CD4-positive, alpha-beta T cell (primary cell): ENCODE data around the gene DDIAS. TPM values are rescaled to one million over a fixed set of nuclear protein-coding genes. Genes with fewer than 3 reads are reported as not detected.

Source experiments
- ATAC-seq: fragments of 200-7000 bp; cut with Tn5 transposase; one replicate; pipeline ENCODE4 v1.10.0; 2022; ENCODE audit warnings: mild to moderate bottlenecking; ENCODE audit not compliant: poor library complexity
- CTCF ChIA-PET: fragments of 350-600 bp; sonication (Branson Sonifier 250); formaldehyde crosslinking; loops from one replicate; lab custom pipeline; 2021; ENCODE audit warnings: antibody characterized with exemption, inconsistent platforms; lab: Charles Lee
- POLR2A ChIA-PET: fragments of 350-600 bp; sonication (Branson Sonifier 250); formaldehyde crosslinking; loops from one replicate; lab custom pipeline; 2021; ENCODE audit warnings: antibody characterized with exemption, inconsistent platforms; lab: Charles Lee
- DNase-seq, 14 experiments: peaks; one replicate each; pipeline ENCODE4 v3.0.0-alpha.2; 2013 to 2020; ENCODE audit warnings: mixed read lengths in 2 of 14
- H3K27ac ChIP-seq, 2 donors: one replicate each; pipeline versions ENCODE4 v1.5.1 to v1.7.0; 2013; ENCODE audit warnings: low read length in 2 of 2, low read depth in 1 of 2, mild to moderate bottlenecking in 1 of 2
- H3K27me3 ChIP-seq, 2 experiments: 1 replicate in 1 of 2; 2 replicates in 1 of 2; pipeline versions ENCODE4 v1.6.1 to v1.7.0; 2013; ENCODE audit warnings: low read length in 2 of 2, control low read depth in 1 of 2, mild to moderate bottlenecking in 1 of 2, moderate library complexity in 1 of 2; ENCODE audit not compliant: insufficient read depth in 2 of 2, control insufficient read depth in 1 of 2
- H3K36me3 ChIP-seq: one replicate; pipeline ENCODE4 v1.6.1; 2013; ENCODE audit warnings: low read length, control low read depth; ENCODE audit not compliant: insufficient read depth
- H3K4me1 ChIP-seq: one replicate; pipeline ENCODE4 v1.6.1; 2013; ENCODE audit warnings: low read length, control low read depth; ENCODE audit not compliant: insufficient read depth
- H3K4me3 ChIP-seq: one replicate; pipeline ENCODE4 v1.5.1; 2013; ENCODE audit warnings: mild to moderate bottlenecking, low read length, moderate library complexity
- H3K9me3 ChIP-seq, 2 experiments: 1 replicate in 1 of 2; 2 replicates in 1 of 2; pipeline versions ENCODE4 v1.6.1 to v1.7.0; 2013; ENCODE audit warnings: low read length in 2 of 2, mild to moderate bottlenecking in 2 of 2, control low read depth in 1 of 2, moderate library complexity in 1 of 2; ENCODE audit not compliant: control insufficient read depth in 1 of 2, insufficient read depth in 1 of 2
- H3K27ac Mint-ChIP-seq: one replicate; pipeline ENCODE4 v1.8.0; 2020; ENCODE audit warnings: mixed read lengths
- H3K27me3 Mint-ChIP-seq: one replicate; pipeline ENCODE4 v1.8.0; 2021; ENCODE audit warnings: mixed read lengths
- H3K36me3 Mint-ChIP-seq: one replicate; pipeline ENCODE4 v1.8.0; 2021; ENCODE audit warnings: low read depth, mixed read lengths
- H3K4me1 Mint-ChIP-seq: one replicate; pipeline ENCODE4 v1.8.0; 2021; ENCODE audit warnings: low read depth, mixed read lengths
- H3K4me3 Mint-ChIP-seq: one replicate; pipeline ENCODE4 v1.8.0; 2020; ENCODE audit warnings: mild to moderate bottlenecking, mixed read lengths
- H3K9me3 Mint-ChIP-seq: one replicate; pipeline ENCODE4 v1.8.0; 2020; ENCODE audit warnings: mixed read lengths
- intact Hi-C, 2 experiments: fragments of 100-400 bp; cut with DNase I in 1 of 2; cut with micrococcal nuclease in 1 of 2; formaldehyde crosslinking; loops; one replicate each; pipeline versions ENCODE4 v1.15.1 to v1.9.0; 2023 to 2025; cut with DNase I, micrococcal nuclease
- total RNA-seq, 174 experiments: library from RNA in 2 of 174; stranded (reverse) in 2 of 174; gene quantifications; one replicate each; pipeline ENCODE4 v1.2.3 and lab custom pipeline; 2021 to 2026
- TF ChIP-seq, protein P1 (sequence below): fragments of 200-600 bp; IDR thresholded peaks from one replicate; pipeline ENCODE4 v1.8.0; 2022; ENCODE audit warnings: antibody characterized with exemption, mild to moderate bottlenecking

Gene DDIAS
- total RNA-seq, 2 experiments from 2014 or later = 0.59 to 0.85 TPM

DNA sequence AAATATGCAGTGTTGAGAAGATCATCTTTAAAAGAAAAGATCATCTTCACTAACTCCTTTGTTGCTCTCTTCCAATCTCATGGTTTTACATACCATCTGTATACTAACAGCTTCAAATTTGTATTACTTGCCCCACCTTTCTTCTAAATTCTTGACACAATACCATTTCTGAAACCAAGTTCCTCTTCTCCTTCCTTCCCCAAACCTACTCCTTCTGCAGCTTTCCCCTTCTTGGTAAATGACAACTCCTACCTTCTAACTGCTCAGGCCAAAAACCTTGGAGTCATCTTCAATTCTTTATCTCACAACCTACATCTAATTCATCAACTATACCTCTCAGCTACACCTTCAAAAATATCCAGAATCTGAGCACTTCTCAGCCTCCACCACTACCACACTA, 10.6 kb upstream of the DDIAS start:
- DNase-seq (no peak), ATAC-seq (no peak)
- no peak overlapping the region for H3K4me3 ChIP-seq
- no peaks in the 10 kb centered on the region for H3K27me3 ChIP-seq
- ChIA-PET POLR2A (interaction anchor here (1.1 kb wide), 1 partner anchor 11 kb away, joined by 4 read pairs; the partner anchor contains the start of gene DDIAS), CTCF (interaction anchor here (1.5 kb wide), 1 partner anchor 30 kb away, joined by 4 read pairs; no protein-coding TSS in a partner anchor)
- H3K9me3 ChIP-seq = no peaks in the 10 kb centered on the region
- intact Hi-C loops = no loop called here
- TF ChIP-seq, protein P1, sequence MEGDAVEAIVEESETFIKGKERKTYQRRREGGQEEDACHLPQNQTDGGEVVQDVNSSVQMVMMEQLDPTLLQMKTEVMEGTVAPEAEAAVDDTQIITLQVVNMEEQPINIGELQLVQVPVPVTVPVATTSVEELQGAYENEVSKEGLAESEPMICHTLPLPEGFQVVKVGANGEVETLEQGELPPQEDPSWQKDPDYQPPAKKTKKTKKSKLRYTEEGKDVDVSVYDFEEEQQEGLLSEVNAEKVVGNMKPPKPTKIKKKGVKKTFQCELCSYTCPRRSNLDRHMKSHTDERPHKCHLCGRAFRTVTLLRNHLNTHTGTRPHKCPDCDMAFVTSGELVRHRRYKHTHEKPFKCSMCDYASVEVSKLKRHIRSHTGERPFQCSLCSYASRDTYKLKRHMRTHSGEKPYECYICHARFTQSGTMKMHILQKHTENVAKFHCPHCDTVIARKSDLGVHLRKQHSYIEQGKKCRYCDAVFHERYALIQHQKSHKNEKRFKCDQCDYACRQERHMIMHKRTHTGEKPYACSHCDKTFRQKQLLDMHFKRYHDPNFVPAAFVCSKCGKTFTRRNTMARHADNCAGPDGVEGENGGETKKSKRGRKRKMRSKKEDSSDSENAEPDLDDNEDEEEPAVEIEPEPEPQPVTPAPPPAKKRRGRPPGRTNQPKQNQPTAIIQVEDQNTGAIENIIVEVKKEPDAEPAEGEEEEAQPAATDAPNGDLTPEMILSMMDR = no peak
- H3K27ac Mint-ChIP-seq = no peak overlapping the region
- no peaks in the 10 kb centered on the region for H3K27me3 Mint-ChIP-seq
- peaks cover 17% of the 10 kb centered on the region for H3K4me1 Mint-ChIP-seq
- H3K36me3 ChIP-seq = no peaks in the 10 kb centered on the region
- H3K36me3 Mint-ChIP-seq = no peaks in the 10 kb centered on the region
- no peak overlapping the region for H3K4me3 Mint-ChIP-seq
- H3K9me3 Mint-ChIP-seq = no peaks in the 10 kb centered on the region
- no peaks in the 10 kb centered on the region for H3K4me1 ChIP-seq
- H3K27ac ChIP-seq = no peak overlapping the region

DNA sequence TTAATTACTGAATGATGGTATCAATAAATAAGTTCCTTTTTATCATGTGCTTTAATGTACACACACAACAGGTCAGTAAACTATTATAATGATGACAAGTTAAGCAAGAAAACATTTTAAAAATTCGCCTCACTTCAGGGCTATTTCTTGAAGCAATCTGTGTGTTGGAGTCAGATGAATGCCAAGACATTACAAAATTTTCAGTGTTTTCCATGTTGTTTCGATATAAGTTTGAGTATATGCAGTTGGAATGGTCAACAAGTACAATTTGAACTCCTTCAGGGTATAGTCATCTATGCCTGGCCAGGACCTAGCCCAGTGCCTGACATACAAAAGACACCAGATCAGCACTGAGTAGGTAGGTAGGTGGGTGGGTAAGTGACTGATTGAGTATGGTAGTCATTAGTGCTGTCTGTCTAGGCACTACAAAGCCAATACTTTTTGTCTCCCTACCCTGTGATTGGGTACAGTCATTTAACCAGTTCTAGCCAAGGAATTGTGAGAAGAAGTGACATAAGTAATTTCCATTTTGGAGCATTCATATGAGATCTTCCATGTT, 8.8 kb upstream of the DDIAS start:
- no peaks in the 10 kb centered on the region for H3K27me3 ChIP-seq
- no peak overlapping the region for H3K27ac ChIP-seq
- intact Hi-C loops = no loop called here
- no peaks in the 10 kb centered on the region for H3K27me3 Mint-ChIP-seq
- peaks cover 16% of the 10 kb centered on the region for H3K4me1 Mint-ChIP-seq
- DNase-seq (no peak), ATAC-seq (no peak)
- no peaks in the 10 kb centered on the region for H3K36me3 ChIP-seq
- no peak overlapping the region for H3K4me3 ChIP-seq
- no peak overlapping the region for H3K4me3 Mint-ChIP-seq
- no peaks in the 10 kb centered on the region for H3K4me1 ChIP-seq
- H3K27ac Mint-ChIP-seq = no peak overlapping the region
- no peaks in the 10 kb centered on the region for H3K36me3 Mint-ChIP-seq
- no peaks in the 10 kb centered on the region for H3K9me3 ChIP-seq
- TF ChIP-seq, protein P1 = no peak
- H3K9me3 Mint-ChIP-seq = no peaks in the 10 kb centered on the region
- ChIA-PET CTCF (no interaction called here), POLR2A (interaction anchor here (1.3 kb wide), 1 partner anchor 8 kb away, joined by 4 read pairs; the partner anchor contains the start of gene PRCP)

DNA sequence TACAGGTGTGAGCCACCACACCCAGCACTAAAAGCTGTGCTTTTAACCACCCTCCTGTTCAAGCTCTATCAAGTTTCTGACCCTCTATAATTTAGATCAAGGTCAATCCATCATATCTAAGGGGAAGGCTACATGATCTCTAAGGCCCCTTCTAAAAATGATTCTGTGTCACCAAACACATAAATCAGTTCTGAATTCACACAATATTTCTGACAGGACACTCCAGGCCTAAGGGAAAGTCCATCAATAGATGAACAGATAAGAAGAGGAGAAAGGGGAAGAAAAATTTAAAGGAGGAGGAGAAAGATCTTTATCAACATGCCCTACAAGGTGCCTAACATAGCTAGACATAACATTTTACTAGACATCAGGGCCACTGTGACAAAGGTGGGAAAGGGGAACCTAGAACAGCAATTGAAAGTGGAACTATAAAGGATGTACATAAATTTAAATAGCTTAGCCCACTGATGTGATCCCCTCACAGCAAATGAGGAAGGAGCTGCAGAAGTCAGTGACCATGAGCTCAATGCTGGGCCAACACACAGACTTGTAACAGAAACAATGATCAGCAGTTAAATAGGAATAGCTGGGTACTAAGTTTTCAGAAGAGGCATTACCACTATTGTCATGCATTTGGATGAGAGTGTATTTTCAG, 6.0 kb upstream of the DDIAS start:
- H3K9me3 Mint-ChIP-seq = no peaks in the 10 kb centered on the region

More for the DNA sequence above, 6.0 kb upstream of the DDIAS start:
- ChIA-PET CTCF (interaction anchor here (1.1 kb wide), 1 partner anchor 29 kb away, joined by 4 read pairs; no protein-coding TSS in a partner anchor), POLR2A (no interaction called here)
- Mint-ChIP-seq H3K36me3 (peaks cover 2% of the 10 kb centered on the region), H3K27ac (no peak overlapping the region), H3K27me3 (no peaks in the 10 kb centered on the region), H3K4me3 (no peak overlapping the region), H3K4me1 (peaks cover 38% of the 10 kb centered on the region)
- intact Hi-C loops = no loop called here
- H3K4me3 ChIP-seq = no peak overlapping the region
- H3K9me3 ChIP-seq = no peaks in the 10 kb centered on the region
- ATAC-seq (no peak), DNase-seq (peak in 1 of 14 experiments; percentile 16)
- H3K27me3 ChIP-seq = no peaks in the 10 kb centered on the region
- H3K4me1 ChIP-seq = peaks cover 21% of the 10 kb centered on the region
- no peaks in the 10 kb centered on the region for H3K36me3 ChIP-seq
- H3K27ac ChIP-seq = no peak overlapping the region
- TF ChIP-seq, protein P1 = no peak
